Measurements from ENCODE around the gene TSPAN1.

Gene TSPAN1

DNA sequence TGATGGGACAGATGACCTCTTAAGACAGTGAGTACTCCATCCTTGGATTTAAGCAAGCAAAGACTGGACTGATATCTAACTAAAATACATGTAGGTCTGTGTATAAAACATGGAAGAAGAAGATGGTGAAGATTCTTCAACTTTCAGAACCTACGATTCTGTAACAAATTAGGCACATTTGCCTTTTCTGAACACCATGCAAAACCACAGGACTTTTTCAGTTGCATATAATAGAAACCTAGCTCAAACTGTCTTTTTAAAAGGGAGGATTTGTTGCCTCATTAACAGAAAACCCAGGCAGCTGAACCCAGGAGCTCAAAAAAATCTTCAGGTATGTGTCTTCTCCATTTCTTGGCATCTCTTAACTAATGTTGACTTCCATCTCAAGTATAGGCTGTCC is 14.7 kb upstream of the TSPAN1 start:
- DNase-seq (ENCODE audit: low read depth in 2 of 2), result no peak

DNA sequence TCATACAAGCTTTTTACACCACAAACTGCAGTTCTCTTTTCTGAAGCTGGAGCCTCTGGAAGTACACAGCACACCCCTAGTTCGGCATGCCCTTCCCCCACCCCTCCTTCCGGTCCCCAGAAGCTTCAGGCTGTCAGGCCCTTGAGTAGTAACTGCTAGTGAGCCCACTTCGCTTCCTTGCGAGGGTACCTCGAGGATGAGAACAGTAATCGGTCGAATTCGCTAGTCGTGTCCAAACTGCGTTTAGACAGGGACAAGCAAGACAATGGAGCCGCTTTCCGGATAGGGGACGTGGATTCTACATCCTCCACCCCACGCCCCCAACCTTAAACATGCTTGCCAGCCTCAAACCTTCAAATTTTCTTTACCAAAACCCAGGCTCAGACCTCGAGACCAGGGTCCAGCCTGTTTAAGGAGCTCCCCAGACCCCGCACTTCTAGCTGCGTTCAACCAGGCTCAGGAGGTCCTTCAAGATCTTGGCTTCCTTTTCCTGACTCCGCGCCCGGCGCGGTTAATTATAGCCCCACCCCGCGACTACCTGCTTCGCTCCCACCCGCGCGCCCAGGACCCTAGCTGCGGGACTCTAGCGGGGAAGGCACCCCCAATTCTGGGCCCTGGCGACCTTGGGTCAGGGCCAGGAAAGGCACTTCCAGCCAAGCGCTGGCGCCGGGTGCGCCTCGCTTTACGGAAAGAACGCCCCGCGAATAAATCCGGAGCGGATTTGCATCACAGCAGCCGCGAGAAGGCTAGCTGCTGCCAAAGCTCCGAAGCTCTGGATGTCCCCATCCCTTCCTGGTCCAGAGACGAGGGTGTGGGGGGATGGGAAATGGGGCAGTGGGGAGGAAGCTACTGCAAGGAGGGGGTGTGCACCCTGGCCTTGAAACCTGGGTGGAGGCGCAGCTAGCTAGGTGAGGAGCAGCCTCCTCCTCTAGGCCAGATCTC is 8.1 kb upstream of the TSPAN1 start:
- DNase-seq (ENCODE audit: low read depth in 2 of 2), result peak; percentile 30 to 32

DNA sequence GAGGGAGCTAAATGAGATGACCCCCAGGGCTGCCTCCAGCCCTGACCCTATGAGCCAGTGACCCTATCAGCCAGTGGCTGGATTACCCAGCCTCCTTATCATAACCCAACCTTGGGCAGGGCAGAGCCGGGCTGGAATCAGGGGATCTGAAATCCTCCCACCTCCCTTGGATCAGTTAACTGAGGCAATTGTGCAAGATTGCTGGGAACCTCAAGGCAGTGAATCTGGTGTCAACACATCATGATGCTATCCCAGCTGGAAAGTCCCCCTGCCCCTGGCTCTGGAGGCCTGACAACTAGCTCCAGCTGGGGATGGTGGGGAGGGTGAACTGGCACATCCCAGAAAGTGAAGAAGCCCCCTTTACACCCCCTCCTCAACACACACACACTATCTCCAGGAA is 6.4 kb upstream of the TSPAN1 start:
- no peak for DNase-seq (ENCODE audit: low read depth in 2 of 2)

DNA sequence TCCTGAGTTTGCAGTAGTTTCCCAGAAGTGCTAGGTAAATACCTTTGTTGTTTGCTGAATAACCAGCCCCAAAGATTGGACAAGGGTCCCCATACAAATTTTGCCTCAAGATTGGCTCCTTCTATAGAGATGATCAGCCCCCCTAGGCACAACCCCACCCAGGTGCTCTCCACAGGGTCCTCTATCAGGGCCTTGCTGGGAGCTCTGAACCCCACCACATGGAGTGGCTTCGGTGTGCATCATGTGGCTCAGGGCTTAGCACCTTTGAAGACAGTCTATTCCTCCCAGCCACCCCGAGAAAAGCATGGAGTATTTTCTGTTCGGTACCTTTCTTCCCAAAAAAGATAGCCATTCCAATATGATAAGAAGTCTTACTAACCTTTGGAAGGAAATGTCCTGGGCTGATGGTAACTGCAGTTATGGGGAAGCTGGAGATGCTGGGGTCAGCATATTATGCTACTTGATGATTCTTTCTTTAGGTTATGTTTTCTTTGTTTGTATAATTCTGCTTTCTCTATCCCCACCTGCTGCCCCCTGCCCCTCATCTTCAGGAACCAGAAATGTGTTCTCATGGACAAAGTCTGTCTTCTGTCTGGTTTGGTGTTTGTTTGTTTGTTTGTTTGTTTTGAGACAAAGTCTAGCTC is 5.0 kb upstream of the TSPAN1 start:
- DNase-seq (ENCODE audit: low read depth in 2 of 2), result no peak

DNA sequence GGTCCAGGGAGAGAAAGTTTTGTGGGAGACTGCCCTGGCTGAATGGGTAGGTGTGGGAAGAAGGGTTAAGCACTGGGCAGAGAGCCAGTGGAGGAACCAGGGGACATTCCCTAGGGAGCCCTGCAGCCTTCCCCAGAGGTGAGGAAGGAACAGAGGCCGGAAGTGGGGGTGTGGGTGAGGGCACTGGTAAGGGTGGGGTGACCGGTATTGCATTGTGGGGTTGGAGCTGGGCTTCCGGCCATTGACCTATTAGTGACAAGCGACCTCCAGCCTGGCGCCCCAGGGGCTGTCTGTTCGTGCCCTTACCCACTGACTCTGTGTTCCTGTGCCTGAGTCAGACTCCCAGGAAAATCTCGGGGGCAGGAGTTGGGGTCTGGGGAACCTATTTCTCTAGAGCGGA is 3.5 kb upstream of the TSPAN1 start:
- DNase-seq (ENCODE audit: low read depth in 2 of 2), result no peak

DNA sequence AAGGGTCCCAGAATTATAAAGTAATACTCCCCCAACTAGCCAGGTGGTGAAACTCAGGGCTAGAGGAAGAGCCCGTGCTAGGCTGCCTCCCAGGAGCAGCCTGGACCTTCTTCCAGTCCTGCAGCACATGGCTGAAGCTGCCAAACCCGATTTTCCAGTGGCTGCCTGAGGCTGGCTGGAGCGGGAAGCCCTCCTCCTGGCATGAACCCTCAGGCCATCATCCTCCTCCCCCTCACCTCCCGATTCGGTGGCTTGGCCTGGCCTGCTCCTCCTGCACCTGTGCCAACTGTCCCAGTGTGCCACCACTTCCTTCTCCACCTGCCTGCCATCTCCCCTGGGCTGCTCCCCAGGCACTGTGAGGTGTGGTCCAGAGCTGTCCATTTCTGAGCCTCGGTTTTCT is 3.0 kb upstream of the TSPAN1 start:
- no peak for DNase-seq (ENCODE audit: low read depth in 2 of 2)

DNA sequence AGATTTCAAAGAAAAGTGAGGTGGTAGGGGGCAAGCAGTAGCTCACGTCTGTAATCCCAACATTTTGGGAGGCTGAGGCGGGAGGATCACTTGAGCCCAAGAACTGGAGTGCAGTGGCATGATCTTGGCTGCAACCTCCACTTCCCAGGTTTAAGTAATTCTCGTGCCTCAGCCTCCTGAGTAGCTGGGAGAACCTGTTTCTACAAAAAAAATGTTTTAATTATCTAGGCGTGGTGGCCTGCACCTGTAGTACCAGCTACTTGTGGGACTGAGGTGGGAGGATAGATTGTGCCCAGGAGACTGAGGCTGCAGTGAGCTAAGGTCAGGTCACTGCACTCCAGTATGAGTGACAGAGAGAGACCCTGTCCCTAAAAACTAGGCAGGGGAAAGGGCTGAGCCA is 2.6 kb upstream of the TSPAN1 start:
- no peak for DNase-seq (ENCODE audit: low read depth in 2 of 2)

DNA sequence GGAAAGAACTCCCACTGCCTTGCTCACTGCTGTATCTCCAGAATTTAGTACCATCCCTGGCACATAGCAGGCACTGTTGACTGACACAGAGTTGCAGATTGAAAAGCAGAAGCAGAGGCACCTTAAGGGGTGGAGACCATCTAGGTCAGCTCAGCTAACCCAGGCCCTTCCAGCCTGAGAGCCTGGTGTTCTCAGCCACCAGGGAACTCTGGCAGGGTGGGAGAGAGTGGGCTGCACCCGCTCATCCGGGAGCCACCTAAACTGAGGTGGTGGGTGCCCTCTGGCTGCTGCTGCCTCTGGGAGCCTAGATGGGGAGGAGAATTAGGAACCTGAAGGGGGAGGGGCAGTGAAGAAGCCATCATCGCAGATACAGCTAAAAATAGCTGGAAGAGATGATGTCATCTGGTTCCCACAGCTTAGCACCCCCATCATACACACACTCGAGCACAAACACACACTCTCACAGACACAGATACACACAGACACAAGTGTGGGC is 1.5 kb upstream of the TSPAN1 start:
- no peak for DNase-seq (ENCODE audit: low read depth in 2 of 2)

DNA sequence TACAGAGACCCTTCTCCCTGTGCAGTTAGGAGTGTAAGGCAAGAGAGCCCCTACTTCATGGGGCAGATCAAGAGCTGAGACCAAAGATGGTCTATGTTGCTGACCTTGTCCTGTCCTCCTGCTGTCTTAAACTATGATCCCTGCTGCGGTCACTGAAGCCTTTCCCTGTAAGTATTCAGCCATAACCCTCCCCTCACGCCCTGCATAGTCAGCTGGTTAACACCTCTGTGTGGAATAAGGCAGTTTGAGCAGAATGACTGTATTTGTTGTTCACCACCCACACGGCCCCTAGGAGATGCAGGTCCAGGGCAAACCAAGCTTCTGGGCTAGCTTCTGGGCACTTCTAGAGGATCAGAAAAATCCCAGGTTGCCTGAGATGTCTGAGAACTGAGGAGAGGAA is 356 bp downstream of the TSPAN1 start:
- DNase-seq (ENCODE audit: low read depth in 2 of 2), result no peak

DNA sequence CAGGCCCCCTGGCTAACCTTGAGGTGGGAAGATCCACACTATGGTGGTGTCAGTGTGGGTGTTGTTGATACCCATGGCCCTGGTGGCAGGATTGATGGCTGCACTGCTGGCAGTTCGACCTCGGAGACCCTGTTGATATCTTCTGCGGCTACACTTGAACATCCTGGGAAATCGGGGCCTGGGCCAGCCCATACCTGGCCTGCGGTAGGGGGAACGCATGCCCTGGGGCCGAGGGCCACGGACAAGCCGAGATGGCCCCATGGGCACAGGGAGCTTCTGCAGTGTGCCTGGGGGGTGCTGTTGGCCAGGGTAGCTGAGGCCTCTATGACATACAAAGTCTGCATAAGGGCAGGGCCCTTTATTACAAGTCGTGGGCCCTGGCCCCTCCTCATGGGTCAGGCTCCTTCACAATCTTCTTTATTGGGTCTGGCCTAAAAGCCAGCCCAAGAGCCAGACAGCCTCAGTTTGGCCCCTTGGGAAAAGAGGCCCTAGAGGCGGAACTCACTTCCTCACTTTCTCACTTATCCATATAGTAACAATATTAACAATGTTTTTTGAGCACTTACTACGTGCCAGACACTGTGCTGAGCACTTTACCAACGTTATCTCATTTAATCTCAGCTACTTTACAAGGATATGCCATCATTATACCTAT is 1.5 kb downstream of the TSPAN1 start, which contains the start of gene P3R3URF:
Gene P3R3URF (minus strand): TSS at position 278 of the 655 bp plus-strand sequence. CDS start 17 bp downstream, at position 261.
- DNase-seq (ENCODE audit: low read depth in 2 of 2), result no peak

DNA sequence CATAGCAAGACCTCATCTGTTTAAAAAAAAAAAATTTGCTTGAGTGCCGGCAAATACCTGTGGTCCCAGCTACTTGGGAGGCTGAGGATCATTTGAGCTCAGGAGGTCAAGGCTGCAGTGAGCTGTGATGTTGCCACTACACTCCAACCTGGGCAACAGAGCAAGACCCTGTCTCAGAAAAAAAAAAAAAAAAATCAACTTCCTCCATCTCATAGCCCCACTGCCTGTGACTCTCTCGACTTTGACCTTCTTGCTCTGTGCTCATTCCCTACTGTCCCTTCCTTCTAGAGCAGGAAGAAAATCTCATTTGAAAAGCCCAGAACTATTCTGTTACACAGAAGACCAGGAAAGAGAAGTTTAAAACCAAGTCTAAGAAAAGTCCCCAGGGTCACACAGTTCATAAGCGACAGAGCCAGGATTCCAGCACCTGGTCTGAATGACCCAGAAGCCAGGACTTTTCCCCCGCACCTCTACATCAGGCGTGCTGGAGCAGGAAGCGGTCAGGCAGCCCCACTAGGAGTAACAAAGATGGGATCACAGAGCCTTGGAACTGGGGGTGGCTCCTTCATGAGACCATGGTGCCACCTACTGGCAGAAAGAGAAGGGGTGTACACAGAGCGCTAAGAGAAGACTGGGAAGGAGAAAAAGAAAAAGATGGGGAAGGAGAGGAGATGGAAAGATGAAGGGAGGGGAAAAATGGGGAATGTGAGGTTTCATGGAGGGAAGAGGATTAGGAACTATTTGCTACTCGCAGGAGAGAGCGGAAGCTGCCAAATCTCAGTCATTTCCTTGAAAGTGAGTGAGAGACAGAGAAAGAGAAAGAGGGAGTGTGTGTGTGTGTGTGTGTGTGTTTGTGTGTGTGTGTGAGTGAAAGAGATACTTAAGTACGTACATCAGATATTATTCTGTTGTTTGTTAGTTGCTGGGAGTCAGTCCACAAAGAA is 4.5 kb downstream of the TSPAN1 start:
- peak; percentile 47 to 62 for DNase-seq (ENCODE audit: low read depth in 2 of 2)

DNA sequence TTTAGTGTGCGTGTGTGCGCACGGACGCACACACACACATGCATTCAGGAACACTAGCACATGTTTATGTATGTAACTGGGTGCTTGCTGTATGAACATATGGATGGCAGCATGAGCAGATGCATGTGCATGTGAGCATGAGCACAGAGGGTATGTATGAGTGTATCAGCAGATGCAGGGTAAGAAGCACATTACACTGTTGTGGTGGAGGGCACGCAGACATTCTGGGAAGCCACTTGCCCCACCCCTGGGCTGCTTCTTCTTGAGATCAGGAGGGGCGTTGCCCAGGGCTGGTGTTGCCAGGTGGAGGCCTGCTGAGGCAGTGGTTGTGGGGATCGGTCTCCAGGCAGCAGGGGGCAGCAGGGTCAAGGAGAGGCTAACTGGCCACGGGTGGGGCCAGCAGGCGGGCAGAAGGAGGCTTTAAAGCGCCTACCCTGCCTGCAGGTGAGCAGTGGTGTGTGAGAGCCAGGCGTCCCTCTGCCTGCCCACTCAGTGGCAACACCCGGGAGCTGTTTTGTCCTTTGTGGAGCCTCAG is 5.3 kb downstream of the TSPAN1 start:
- no peak for DNase-seq (ENCODE audit: low read depth in 2 of 2)

DNA sequence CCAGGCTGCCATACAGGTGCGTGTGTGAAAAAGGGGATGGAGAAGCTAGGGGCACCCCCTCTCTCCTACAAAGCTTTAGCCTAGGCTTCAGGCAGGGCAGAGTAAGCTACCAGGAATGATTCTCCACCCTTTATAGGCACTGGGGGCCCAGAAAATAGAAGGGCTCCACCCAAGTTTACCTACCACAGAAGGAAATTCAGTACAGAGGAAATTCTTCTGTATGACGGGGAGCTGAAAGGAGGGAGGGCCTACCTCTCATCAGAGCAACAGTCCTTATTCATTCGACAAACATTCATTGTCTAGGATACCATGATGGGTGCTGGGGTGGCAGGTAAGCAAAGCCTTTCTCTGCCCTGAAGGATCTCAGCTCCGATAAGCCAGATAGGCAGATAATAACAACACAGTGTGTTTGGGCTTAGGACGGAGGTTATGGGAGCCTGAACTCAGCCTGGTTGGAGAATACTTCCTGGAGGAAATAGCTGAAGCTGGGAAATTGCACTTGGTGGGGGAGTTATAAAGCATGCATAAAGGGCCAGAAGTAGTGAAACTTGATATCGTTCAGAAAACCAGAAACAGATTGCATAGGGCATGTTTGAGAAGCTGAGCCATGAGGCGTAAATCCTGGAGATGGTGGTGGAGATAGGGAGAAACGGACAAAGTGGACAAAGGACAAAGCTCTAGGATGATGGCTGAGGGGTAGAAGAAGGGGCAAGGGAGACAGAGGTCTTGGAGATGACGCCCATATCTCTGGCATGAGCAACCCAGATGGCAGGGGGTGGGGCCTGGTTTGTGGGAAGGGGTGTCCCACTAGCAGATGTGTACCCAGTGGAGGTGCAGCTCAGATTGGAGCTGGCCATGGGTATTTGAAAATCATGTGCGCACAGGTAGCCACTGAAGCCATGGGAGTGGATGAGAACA is 6.7 kb downstream of the TSPAN1 start:
- no peak for DNase-seq (ENCODE audit: low read depth in 2 of 2)

DNA sequence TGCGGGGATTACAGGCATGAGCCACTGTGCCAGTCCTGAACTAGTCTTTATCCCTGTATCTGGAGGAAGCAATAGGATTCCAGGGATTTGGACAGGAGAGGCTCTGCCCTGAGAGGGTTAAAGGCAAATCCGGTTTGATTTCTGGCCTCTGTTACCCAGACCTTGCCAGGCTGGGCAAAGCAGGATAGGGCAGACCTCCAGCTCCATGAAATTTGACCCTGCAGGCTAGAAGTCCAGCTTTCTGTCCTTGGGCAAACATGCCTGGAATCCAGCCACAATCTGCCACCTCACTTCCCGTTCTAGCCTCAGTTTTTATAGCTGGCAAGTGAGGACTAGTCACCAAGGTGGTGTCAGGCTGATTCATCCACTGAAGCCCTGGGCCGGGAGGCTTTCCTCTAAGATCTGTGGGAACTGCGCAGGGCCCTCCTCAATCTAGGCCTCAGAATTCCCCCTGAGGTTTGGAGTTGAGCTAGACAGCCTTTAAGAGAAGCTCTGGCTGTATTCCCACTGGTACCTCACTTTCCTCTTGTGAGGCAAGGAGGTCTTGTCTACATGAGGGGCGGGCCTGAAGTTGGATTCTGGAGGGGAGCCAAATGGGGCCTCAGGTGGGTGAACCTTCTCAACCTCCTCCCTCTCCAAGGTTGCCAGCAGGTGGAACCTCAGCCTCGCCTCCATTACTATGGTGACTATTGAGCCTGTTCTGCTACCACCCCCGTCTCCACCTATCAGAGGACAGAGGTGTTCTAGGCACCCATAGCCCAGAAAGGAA is 8.4 kb downstream of the TSPAN1 start:
- DNase-seq (ENCODE audit: low read depth in 2 of 2), result no peak

DNA sequence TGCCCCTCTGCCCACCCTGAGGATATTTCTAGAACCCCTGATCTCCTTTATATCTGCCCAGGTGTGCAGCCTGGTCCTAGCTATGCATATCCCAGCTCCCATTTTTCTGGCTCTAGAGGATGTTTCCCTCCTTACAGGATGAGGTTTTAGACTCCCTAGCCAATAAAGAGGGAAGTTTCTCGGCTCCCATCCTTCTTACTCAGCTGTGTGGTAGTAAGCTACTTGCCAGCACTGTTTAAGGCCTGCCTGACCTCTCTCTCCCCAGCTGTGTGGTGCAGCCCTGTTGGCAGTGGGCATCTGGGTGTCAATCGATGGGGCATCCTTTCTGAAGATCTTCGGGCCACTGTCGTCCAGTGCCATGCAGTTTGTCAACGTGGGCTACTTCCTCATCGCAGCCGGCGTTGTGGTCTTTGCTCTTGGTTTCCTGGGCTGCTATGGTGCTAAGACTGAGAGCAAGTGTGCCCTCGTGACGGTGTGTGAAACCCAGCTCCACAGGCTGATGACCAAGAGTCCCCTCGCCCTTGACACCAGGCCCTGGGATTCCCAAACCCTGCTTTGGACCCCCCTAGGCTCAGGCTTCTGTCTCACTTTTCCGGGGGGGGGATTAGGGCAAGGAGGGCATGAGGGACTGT is 9.2 kb downstream of the TSPAN1 start:
- DNase-seq (ENCODE audit: low read depth in 2 of 2), result no peak

DNA sequence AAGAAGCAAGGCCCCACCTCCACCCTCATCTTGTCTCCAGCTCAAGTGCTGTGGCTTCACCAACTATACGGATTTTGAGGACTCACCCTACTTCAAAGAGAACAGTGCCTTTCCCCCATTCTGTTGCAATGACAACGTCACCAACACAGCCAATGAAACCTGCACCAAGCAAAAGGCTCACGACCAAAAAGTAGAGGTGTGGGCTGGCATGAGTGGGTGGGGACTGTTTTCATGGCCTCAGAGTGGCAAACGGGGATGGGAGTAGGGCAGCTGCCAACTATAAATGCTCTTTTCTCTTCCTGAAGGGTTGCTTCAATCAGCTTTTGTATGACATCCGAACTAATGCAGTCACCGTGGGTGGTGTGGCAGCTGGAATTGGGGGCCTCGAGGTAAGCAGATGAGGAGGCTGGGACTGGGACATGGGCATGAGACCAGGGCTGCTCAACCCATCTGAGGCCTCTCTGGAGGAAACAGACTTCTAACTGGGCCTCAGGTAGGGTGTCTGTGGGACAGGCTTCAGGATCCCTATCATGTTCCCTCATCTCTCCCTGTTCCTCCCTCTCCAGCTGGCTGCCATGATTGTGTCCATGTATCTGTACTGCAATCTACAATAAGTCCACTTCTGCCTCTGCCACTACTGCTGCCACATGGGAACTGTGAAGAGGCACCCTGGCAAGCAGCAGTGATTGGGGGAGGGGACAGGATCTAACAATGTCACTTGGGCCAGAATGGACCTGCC is 10.2 kb downstream of the TSPAN1 start:
- peak; percentile 31 to 39 for DNase-seq (ENCODE audit: low read depth in 2 of 2)

DNA sequence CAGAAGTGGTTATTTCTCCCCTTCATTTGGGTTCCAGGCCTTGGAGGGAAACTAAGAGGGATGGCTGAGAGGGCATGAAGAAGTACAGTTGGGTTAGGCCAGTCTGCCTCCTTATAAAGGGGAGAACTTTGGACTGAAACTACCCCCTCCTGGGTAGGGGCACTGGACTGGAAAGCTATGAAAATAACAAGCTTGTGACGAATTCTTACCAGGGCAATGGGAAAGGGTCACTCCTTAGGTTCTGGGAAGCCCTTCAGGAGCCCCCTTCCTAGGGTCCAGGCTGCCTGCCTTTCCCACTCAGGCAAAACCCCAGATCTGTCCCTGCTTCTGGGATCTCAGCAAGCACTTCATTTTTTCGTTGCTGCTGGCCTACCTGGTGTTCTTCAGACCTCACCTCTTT is 11.2 kb downstream of the TSPAN1 start:
- DNase-seq (ENCODE audit: low read depth in 2 of 2), result no peak

All from stimulated activated CD4-positive, alpha-beta T cell treated with anti-CD3 and anti-CD28 coated beads, Interleukin-1b, Interleukin-23, amount 100 ng/mL, for 4 hours (primary cell).